Stimulated activated CD4-positive, alpha-beta T cell treated with anti-CD3 and anti-CD28 coated beads, Interleukin-4, amount 100 ng/mL, for 4 hours (primary cell): Measurements from ENCODE around the gene ACBD3.

Experiments
- DNase-seq, 2 experiments: peaks; one replicate each; pipeline ENCODE4 v3.0.0-alpha.2; 2020

ACBD3 gene

DNA sequence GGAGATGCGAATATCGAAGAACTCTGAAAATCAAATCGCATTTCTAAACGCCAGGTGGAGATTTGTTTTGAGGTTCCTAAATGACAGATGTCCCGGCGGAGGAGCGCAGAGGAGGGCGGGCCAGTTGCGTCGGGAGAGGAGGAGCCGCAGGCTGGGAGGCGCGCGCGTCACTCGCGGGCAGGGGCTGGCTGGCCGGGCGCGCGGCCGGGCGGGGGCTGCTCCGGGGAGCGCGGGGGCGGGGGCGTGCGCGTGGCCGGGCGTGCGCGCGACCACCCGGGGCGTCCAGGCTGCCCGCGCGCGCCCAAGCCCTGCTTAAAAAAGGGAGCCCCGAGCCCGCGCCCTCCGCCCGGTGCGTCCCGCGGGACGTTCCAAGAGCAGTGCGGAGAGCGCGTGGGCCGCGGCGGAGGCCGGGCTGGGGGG lies 76.7 kb downstream of the ACBD3 start:
- peak; percentile 67 to 79 for DNase-seq

DNA sequence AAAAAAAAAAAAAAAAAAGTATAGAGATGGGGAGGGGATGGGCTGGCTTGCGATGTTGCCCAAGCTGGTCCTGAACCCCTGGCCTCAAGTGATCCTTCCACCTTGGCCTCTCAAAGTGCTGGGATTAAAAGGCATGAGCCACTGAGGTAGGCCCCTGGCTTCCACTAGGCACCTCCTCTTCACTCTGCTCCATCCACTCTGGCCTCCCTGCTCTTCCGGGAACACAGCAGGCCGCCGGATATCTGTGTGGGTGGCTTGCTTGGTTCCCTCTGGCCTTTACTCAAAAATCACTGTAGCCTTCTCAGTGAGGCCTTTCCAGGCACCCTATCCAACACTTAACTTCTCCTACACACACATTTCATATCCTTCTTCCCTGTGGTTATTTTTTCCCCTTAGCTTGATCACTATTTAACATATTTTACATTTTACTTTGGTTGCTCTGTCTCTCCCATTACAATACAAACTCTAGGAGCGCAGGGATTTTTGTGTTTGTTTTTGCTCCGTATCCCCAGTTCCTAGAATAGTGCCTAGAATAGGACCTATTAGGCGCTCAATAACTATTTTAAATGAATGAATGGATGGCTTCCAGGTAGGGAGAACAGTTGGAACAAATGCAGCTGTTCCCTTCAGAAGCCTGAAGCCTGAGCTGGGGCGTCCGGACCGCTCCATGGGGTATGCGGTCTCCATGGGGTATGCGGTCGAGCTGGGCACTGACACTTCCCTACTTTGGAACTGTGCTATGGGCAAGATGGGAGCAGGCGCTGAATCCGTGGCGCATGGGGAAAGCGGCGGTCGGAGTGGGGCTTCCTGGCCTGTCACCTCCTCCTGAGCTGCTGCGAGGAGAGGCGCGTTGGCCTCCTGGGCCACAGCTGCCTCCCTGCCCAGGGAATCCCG lies 77.4 kb downstream of the ACBD3 start:
- no peak for DNase-seq

DNA sequence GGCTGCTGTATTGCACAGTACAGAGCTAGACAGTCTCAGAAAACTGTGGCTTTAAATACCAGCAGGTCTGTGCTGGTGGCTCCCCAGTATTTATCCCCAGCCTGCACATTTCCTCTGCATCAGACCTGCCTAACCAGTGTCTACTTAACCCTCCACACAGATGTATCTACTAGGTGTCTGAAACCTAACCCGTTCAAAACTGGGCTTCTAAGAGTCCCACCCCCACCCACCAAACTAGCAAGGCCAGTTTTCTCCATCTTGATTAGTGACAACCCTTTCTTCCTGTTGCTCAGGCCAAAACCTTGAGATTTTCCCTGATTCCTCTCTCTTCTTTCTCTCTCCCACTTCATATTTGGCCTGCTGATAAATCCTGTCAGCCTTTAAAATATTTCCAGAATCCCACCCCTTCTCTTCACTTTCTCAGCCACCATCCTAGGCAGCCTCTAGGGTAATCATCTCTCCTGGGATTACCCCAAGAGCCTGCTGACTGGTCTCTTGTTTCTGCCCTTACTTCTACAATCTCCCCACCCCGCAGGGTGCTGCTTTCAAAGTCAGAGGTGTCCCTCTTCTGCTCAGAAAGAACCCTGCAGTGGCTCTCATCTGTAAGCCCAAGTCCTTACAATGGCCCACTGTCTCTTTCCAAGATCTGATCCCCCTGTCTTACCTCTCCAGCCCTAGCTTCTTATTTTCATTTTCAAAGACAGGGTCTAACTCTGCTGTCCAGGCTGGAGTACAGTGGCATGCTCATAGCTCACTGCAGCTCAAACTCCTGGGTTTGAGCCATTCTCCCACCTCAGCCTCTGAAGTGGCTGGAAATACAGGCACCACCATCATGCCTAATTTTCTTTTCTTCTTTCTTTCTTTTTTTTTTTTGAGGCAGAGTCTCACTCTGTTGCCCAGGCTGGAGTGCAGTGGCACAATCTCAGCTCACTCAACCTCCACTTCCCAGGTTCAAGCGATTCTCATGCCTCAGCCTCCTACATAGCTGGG lies 78.8 kb downstream of the ACBD3 start:
- DNase-seq: no peak

DNA sequence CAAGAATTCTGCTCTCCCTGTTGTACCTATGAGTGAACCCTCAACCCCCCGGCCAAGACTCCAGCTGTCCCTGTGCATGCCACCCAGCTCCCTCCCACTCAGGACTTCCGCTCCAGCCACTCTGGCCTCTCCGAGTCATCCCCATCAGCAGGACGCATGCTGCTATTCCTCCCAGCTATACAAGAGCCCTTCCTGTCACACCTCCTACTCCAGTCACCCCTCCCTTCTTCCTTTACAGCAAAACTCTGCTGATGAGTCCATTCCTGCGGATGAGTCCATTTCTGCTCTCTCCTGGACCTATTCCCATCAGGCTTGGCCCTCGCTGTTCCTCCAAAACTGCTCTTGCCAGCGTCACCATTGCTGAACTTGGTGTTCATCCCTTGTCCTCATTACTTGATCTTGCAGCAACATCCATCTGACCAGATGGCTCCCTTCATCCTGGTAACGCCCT lies 81.8 kb downstream of the ACBD3 start:
- DNase-seq: no peak

DNA sequence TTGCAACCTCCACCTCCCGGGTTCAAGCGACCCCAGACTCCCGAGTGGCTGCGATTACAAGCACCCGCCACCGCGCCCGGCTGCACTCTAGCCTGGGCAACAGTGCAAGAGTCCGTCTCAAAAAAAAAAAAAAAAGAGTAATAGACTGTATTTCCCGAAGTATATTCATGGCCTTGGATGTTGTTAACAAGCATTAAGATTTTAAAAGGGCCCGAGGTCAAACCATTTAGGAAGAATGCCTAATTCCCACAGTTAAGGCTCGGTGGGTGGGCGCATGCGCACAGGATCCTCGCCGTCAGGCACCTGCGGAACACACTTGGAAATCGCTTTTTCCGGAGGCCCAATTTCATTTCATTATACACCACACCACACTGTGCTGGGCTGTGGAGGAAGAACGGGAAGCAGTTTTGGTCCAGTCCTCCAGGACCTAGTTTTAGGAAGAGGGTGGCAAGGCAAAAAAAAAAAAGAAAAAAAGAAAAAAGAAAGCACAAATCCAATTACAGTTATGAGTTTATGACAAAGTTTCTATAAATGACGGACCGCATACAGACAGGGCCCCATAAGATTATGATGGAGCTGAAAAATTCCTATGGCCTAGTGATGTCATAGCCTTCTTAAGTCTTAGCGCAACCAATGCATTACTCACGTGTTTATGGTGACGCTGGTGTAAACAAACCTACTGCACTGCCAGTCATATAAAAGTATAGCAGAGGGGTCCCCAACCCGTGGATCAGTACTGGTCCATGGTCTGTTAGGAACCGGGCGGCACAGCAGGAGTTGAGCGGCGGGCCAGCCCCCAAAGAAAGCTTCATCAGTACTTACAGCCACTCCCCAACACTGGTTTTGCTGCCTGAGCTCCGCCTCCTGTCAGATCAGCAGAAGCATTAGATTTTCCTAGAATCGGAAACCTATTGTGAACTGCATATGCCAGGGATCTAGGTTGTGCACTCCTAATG lies 85.8 kb downstream of the ACBD3 start:
- peak; percentile 21 to 49 for DNase-seq

DNA sequence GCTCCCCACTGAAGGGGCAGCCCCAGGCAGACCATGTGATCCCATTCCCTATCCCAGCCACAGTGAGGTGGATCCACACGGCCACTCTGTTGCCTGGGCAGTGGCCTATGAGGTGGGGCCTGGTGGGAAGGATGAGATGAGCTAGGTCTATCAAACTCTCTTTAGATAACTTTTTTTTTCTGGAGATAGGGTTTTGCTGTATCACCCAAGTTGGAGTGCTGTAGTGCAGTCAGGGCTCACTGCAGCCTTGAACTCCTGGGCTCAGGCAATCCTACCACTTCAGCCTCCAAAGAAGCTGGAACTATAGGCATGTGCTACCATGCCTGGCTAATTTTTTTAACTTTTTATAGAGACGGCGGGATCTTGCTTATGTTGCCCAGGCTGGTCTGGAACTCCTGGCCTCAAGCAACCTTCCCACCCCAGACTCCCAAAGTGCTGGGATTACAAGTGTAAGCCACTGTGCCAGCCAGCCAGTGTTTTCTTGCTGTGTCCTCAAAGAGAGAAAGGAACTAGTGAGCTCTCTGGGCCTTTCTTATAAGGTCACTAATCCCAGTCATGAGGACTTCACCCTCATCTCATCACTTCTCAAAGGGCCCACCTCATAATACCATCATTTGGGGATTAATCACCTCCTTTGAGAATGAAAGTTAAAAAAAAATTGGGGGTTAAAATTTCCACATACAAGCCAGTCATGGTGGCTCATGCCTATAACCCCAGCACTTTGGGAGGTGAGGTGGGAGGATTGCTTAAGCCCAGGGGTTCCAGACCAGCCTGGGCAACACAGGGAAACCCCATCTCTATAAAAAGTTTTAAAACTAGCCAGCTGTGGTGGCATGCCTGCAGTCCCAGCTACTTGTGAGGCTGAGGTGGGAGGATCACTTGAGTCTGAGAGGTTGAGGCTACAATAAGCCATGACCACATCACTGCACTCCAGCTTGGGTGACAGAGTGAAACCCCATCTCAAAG lies 87.4 kb downstream of the ACBD3 start:
- DNase-seq: no peak

DNA sequence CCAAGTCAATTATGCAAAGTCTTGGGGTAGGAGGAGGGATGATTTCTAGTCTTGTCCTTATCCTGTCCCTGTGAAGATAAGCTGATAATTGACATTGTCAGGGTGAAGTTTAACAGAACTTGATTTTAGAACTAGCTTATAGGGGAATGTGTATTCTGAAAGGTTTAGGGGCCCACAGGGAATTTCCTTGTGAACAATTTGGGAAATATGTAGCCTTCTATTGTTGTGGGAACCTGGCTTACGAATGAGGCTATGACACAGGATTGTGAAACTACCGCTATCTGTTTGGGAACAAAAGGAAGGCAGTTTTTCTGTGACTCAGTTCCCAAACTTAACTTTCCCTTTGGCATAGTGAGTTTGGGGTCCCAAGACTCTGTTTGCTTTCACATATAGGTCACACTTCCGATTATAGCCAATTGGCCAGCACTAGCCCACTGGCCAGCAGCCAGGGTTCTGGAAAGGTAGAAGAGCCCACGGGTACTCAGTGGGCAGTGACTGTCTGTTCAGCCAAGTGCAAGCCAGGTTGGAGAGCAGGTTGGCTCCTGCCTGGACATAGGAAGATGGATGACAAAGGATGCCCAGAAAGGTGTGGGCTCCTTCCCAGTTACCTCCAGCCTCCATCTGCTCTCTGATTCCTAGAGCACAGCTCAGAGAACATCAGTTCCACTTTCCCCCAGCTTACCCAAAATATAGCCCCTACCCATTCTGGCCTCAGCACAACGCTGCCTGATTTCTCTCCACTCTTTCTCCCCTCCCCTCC lies 88.5 kb downstream of the ACBD3 start:
- no peak for DNase-seq

DNA sequence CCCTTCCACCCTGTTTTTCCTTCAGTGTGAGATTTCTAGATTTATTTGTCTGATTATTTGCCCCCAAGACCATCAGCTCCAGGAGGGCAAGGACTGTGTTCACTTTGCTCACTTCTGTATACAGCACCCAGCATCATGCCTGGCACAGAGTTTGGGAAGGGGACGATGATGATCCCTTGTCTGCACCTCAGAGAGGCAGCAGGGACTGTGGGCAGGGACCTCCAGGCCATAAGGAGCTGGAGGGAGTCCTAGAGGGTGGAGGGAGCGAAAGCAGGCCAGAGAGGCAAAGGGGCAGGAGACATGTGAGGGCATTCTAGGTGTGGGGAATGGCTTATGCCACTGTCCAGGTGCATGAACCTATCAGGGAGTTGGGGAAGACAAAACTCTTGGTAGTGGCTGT lies 91.3 kb downstream of the ACBD3 start:
- no peak for DNase-seq
